ENCODE data around the gene ICAM3.
A peak's percentile ranks its signal among the peaks of the same experiment; 100 is the strongest.

Gene ICAM3

GRCh38 chr19:10306327-10306726 lies 33.1 kb downstream of the ICAM3 start:
- H3K36me3 ChIP-seq (ENCODE audit: control insufficient read depth, insufficient read depth, low read length) = no peaks in the 10 kb centered on the region
- no peak overlapping the region for H3K4me3 ChIP-seq (ENCODE audit: insufficient read depth, low read depth, low read length, poor library complexity, severe bottlenecking)
- no peak overlapping the region for H3K27ac ChIP-seq (ENCODE audit: insufficient read depth, low read length, poor library complexity, severe bottlenecking)
- no peaks in the 10 kb centered on the region for H3K4me1 ChIP-seq (ENCODE audit: control insufficient read depth, insufficient read depth, low read length, poor library complexity, severe bottlenecking)
- no peak for DNase-seq
- H3K9me3 ChIP-seq (ENCODE audit: control insufficient read depth, low read length) = no peaks in the 10 kb centered on the region
- H3K27me3 ChIP-seq (replicated peaks; ENCODE audit: control insufficient read depth, insufficient read depth, low read length, poor library complexity, severe bottlenecking) = no peaks in the 10 kb centered on the region

- no peaks in the 10 kb centered on the region for H3K27me3 ChIP-seq (replicated peaks; ENCODE audit: control insufficient read depth, insufficient read depth, low read length, poor library complexity, severe bottlenecking)
- no peaks in the 10 kb centered on the region for H3K36me3 ChIP-seq (ENCODE audit: control insufficient read depth, insufficient read depth, low read length)
- no peak for DNase-seq
- H3K9me3 ChIP-seq (ENCODE audit: control insufficient read depth, low read length) = no peaks in the 10 kb centered on the region
- no peak overlapping the region for H3K27ac ChIP-seq (ENCODE audit: insufficient read depth, low read length, poor library complexity, severe bottlenecking)
- H3K4me3 ChIP-seq (ENCODE audit: insufficient read depth, low read depth, low read length, poor library complexity, severe bottlenecking) = no peak overlapping the region
- no peaks in the 10 kb centered on the region for H3K4me1 ChIP-seq (ENCODE audit: control insufficient read depth, insufficient read depth, low read length, poor library complexity, severe bottlenecking)
Measured at GRCh38 chr19:10305139-10305806, 34.2 kb downstream of the ICAM3 start.

DNA sequence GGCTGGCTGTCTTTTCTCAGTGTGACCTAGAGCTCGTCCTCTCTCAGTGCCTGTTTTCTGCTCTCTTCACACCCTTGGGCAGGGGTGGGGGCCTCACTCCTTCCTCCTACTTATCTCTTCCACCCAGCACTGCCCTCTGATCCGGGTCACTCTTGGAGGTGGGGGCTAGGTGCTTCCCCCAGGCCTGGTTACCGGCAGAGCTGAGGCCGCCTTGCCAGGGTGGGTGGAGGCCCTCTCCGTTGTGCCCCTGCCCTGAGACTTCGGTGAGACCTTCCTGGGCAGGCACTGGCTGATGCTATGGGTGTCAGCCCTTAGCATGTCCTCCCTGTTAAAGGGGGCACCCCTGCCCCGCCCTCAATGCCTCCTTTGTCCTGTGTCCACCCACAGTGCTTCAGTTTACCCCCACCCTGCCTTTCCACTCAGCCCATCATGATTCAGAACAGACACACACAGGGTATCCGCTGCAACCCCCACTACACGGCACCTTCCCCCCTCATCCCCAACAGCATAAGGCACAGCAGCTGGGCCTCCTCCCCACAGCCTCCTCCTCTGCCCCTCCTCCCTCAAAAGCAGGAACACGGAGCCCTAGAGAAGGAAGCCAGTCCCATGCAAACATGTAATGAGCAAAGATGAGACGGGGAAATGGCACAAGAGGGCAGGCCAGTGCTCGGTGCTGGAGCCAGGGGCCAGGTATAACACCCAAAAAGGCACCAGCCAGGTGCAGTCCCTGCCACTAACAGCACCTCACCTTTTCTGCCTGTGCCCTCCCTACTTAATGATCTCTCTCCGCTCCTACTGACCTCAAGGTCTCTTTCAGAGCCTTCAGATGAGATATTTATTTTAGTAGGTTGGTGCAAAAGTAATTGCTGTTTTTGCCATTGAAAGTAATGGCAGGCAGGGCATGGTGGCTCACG lies 39.6 kb downstream of the ICAM3 start:
- Histone ChIP-seq H3K27me3 (replicated peaks; ENCODE audit: control insufficient read depth, insufficient read depth, low read length, poor library complexity, severe bottlenecking) (peaks cover 8% of the 10 kb centered on the region), H3K4me3 (ENCODE audit: insufficient read depth, low read depth, low read length, poor library complexity, severe bottlenecking) (no peak overlapping the region), H3K27ac (ENCODE audit: insufficient read depth, low read length, poor library complexity, severe bottlenecking) (no peak overlapping the region), H3K36me3 (ENCODE audit: control insufficient read depth, insufficient read depth, low read length) (no peaks in the 10 kb centered on the region), H3K4me1 (ENCODE audit: control insufficient read depth, insufficient read depth, low read length, poor library complexity, severe bottlenecking) (peaks cover 14% of the 10 kb centered on the region), H3K9me3 (ENCODE audit: control insufficient read depth, low read length) (no peaks in the 10 kb centered on the region)
- no peak for DNase-seq

DNA sequence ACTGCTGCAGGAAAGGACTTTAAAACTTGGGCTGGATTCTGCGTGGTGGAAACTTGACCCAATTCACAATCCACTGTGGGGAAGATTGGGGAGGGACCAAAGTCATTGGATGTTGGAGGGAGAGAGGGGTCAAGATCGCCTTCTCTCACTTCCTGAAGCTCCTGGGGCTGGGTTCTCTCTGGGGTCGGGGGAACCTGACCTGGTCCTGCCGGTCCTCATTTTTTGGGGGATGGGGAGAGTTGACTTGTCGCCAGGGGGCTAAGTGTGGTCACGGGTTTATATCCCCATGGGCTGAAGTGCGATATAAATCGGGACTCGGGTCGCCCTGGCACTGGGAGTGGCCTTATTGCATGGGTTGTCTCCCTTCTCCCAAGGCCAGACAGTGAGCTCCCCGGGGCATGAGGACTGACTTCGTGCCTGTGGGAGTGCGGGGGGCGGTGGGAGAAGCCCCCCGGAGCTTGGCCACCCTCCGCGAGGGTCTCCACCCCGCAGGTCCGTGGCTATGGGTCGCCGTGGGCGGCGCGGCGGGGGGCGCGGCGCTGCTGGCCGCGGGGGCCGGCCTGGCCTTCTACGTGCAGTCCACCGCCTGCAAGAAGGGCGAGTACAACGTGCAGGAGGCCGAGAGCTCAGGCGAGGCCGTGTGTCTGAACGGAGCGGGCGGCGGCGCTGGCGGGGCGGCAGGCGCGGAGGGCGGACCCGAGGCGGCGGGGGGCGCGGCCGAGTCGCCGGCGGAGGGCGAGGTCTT lies 43.4 kb downstream of the ICAM3 start:
- peaks cover 46% of the 10 kb centered on the region for H3K27me3 ChIP-seq (replicated peaks; ENCODE audit: control insufficient read depth, insufficient read depth, low read length, poor library complexity, severe bottlenecking)
- H3K4me1 ChIP-seq (ENCODE audit: control insufficient read depth, insufficient read depth, low read length, poor library complexity, severe bottlenecking) = peaks cover 36% of the 10 kb centered on the region
- H3K36me3 ChIP-seq (ENCODE audit: control insufficient read depth, insufficient read depth, low read length) = no peaks in the 10 kb centered on the region
- H3K27ac ChIP-seq (ENCODE audit: insufficient read depth, low read length, poor library complexity, severe bottlenecking) = no peak overlapping the region
- H3K4me3 ChIP-seq (ENCODE audit: insufficient read depth, low read depth, low read length, poor library complexity, severe bottlenecking) = peak overlapping the region; percentile 60
- no peak for DNase-seq
- no peaks in the 10 kb centered on the region for H3K9me3 ChIP-seq (ENCODE audit: control insufficient read depth, low read length)

DNA sequence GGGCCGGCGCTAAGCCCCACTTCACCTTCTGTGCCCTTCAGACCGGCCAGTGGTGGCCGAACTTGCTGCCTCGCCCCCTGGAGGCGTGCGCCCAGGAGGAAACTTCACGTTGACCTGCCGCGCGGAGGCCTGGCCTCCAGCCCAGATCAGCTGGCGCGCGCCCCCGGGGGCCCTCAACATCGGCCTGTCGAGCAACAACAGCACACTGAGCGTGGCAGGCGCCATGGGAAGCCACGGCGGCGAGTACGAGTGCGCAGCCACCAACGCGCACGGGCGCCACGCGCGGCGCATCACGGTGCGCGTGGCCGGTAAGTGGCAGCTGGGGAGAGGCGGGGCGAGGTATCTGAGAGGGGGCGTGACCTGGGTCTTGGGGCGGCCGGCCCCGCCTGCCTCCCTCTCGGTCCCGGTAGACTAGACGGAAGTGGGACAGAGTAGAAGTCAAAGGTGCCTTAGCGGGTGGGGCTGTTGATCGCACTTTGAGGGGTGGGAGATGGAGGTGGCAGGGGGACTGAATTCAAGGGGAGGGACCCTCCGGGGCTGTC lies 44.0 kb downstream of the ICAM3 start:
- H3K27me3 ChIP-seq (replicated peaks; ENCODE audit: control insufficient read depth, insufficient read depth, low read length, poor library complexity, severe bottlenecking) = peaks cover 53% of the 10 kb centered on the region

GRCh38 chr19:10294368-10294697 lies 45.1 kb downstream of the ICAM3 start:
- Histone ChIP-seq H3K4me3 (ENCODE audit: insufficient read depth, low read depth, low read length, poor library complexity, severe bottlenecking) (no peak overlapping the region), H3K27me3 (replicated peaks; ENCODE audit: control insufficient read depth, insufficient read depth, low read length, poor library complexity, severe bottlenecking) (peaks cover 63% of the 10 kb centered on the region)

More for the DNA sequence above, 44.0 kb downstream of the ICAM3 start:
- Histone ChIP-seq H3K4me3 (ENCODE audit: insufficient read depth, low read depth, low read length, poor library complexity, severe bottlenecking) (peak overlapping the region; percentile 60), H3K9me3 (ENCODE audit: control insufficient read depth, low read length) (no peaks in the 10 kb centered on the region), H3K4me1 (ENCODE audit: control insufficient read depth, insufficient read depth, low read length, poor library complexity, severe bottlenecking) (peaks cover 43% of the 10 kb centered on the region), H3K27ac (ENCODE audit: insufficient read depth, low read length, poor library complexity, severe bottlenecking) (no peak overlapping the region), H3K36me3 (ENCODE audit: control insufficient read depth, insufficient read depth, low read length) (no peaks in the 10 kb centered on the region)
- peak; percentile 51 to 70 (median 59) for DNase-seq

GRCh38 chr19:10293637-10294367 lies 45.6 kb downstream of the ICAM3 start:
- peaks cover 58% of the 10 kb centered on the region for H3K4me1 ChIP-seq (ENCODE audit: control insufficient read depth, insufficient read depth, low read length, poor library complexity, severe bottlenecking)
- no peaks in the 10 kb centered on the region for H3K9me3 ChIP-seq (ENCODE audit: control insufficient read depth, low read length)
- no peak overlapping the region for H3K4me3 ChIP-seq (ENCODE audit: insufficient read depth, low read depth, low read length, poor library complexity, severe bottlenecking)
- no peak overlapping the region for H3K27ac ChIP-seq (ENCODE audit: insufficient read depth, low read length, poor library complexity, severe bottlenecking)
- DNase-seq = no peak
- peaks cover 67% of the 10 kb centered on the region for H3K27me3 ChIP-seq (replicated peaks; ENCODE audit: control insufficient read depth, insufficient read depth, low read length, poor library complexity, severe bottlenecking)
- H3K36me3 ChIP-seq (ENCODE audit: control insufficient read depth, insufficient read depth, low read length) = no peaks in the 10 kb centered on the region

More at GRCh38 chr19:10294368-10294697, 45.1 kb downstream of the ICAM3 start:
- Histone ChIP-seq H3K27ac (ENCODE audit: insufficient read depth, low read length, poor library complexity, severe bottlenecking) (no peak overlapping the region), H3K36me3 (ENCODE audit: control insufficient read depth, insufficient read depth, low read length) (no peaks in the 10 kb centered on the region), H3K9me3 (ENCODE audit: control insufficient read depth, low read length) (no peaks in the 10 kb centered on the region), H3K4me1 (ENCODE audit: control insufficient read depth, insufficient read depth, low read length, poor library complexity, severe bottlenecking) (peaks cover 53% of the 10 kb centered on the region)
- DNase-seq = no peak

DNA sequence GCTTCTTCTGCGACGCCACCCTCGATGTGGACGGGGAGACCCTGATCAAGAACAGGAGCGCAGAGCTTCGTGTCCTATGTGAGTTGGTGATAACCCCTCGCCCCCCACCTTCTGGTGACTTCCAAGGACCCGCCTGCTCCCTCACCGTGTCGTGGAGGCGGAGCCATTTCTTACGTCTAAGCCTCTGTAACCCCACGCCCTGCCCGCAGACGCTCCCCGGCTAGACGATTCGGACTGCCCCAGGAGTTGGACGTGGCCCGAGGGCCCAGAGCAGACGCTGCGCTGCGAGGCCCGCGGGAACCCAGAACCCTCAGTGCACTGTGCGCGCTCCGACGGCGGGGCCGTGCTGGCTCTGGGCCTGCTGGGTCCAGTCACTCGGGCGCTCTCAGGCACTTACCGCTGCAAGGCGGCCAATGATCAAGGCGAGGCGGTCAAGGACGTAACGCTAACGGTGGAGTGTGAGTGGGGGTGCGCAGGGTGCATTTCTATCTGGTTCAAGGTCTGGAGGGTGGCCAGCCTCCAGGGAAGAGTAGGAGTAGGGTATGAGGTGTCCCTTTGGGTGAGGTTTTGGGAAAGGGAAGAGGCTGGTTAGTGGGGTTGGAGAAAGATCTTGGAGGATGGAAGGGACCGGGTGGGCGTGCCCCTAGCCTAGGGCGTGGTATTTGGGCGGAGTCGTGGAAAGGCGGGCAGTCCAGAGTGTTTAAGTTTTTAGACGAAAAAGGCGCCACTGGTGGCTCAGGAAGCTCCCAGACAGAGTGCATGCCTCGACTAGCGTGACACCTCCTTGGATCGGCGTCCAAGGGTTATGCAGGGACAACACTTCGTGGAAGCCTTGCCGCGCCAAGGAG lies 46.4 kb downstream of the ICAM3 start:
- Histone ChIP-seq H3K27me3 (replicated peaks; ENCODE audit: control insufficient read depth, insufficient read depth, low read length, poor library complexity, severe bottlenecking) (peaks cover 75% of the 10 kb centered on the region), H3K36me3 (ENCODE audit: control insufficient read depth, insufficient read depth, low read length) (no peaks in the 10 kb centered on the region), H3K9me3 (ENCODE audit: control insufficient read depth, low read length) (no peaks in the 10 kb centered on the region), H3K4me3 (ENCODE audit: insufficient read depth, low read depth, low read length, poor library complexity, severe bottlenecking) (no peak overlapping the region), H3K27ac (ENCODE audit: insufficient read depth, low read length, poor library complexity, severe bottlenecking) (no peak overlapping the region), H3K4me1 (ENCODE audit: control insufficient read depth, insufficient read depth, low read length, poor library complexity, severe bottlenecking) (peaks cover 66% of the 10 kb centered on the region)
- DNase-seq = no peak

Measured in effector memory CD4-positive, alpha-beta T cell (primary cell).